Transverse colon (tissue), 3 donors: ENCODE results near the gene PRND.

Experiments used
- CTCF ChIP-seq, 5 experiments: fragments of 200-600 bp in 3 of 5; fragments of 450-650 bp in 2 of 5; sonication (generic) in 3 of 5; IDR thresholded peaks; 1 replicate in 2 of 5; 2 replicates in 3 of 5; pipeline ENCODE4 v1.5.1; 2016 to 2017; ENCODE audit warnings: antibody characterized with exemption in 5 of 5, inconsistent platforms in 3 of 5, mild to moderate bottlenecking in 2 of 5, moderate library complexity in 1 of 5
- POLR2A ChIP-seq: fragments of 450-650 bp; IDR thresholded peaks from one replicate; pipeline ENCODE4 v1.6.1; 2016; ENCODE audit warnings: antibody characterized with exemption, mild to moderate bottlenecking, moderate library complexity

- TF ChIP-seq POLR2A (no peak), CTCF (IDR thresholded peaks at IDR 0.05) (no peak)
Observed at GRCh38 chr20:4672948-4673347, 48.8 kb upstream of the PRND start.
